ENCODE results near the gene STRN4.
A peak's percentile ranks its signal among the peaks of the same experiment; 100 is the strongest.

The STRN4 gene

GRCh38 chr19:46704379-46705076, 41.7 kb downstream of the STRN4 start:
- DNase-seq = peak; percentile 40

GRCh38 chr19:46700704-46701103, 45.5 kb downstream of the STRN4 start:
- DNase-seq = no peak

- DNase-seq = no peak
These were observed 47.6 kb downstream of the STRN4 start for GRCh38 chr19:46698395-46699321.

GRCh38 chr19:46697204-46697960, 48.9 kb downstream of the STRN4 start:
- peak; percentile 81 for DNase-seq

GRCh38 chr19:46696866-46697203, 49.4 kb downstream of the STRN4 start:
- no peak for DNase-seq

GRCh38 chr19:46696052-46696451, 50.2 kb downstream of the STRN4 start:
- no peak for DNase-seq

GRCh38 chr19:46693760-46694159, 52.5 kb downstream of the STRN4 start:
- DNase-seq = no peak

GRCh38 chr19:46692918-46693722, 53.1 kb downstream of the STRN4 start:
- DNase-seq = no peak

GRCh38 chr19:46691948-46692347, 54.3 kb downstream of the STRN4 start:
- no peak for DNase-seq

- no peak for DNase-seq
These were observed 55.1 kb downstream of the STRN4 start for GRCh38 chr19:46691104-46691503.

- no peak for DNase-seq
These were observed 56.9 kb downstream of the STRN4 start for GRCh38 chr19:46689358-46689757.

- no peak for DNase-seq
These were observed 58.7 kb downstream of the STRN4 start for GRCh38 chr19:46687438-46688145.

- no peak for DNase-seq
These were observed 61.1 kb downstream of the STRN4 start for GRCh38 chr19:46685189-46685588.

GRCh38 chr19:46678110-46678732, 68.0 kb downstream of the STRN4 start:
- peak; percentile 24 for DNase-seq

GRCh38 chr19:46674416-46675178, 71.7 kb downstream of the STRN4 start:
- DNase-seq = no peak

- DNase-seq = peak; percentile 31
These were observed 75.4 kb downstream of the STRN4 start for GRCh38 chr19:46670813-46671212.

Data from fibroblast of skin of scalp (primary cell).